Duodenal mucosa (tissue), 2 donors: ENCODE results near the gene ST7.

Experiments
- H3K27ac ChIP-seq: one replicate; pipeline ENCODE4 v1.7.0; 2013; ENCODE audit warnings: low read depth, low read length
- H3K27me3 ChIP-seq, 2 donors: one replicate each; pipeline ENCODE4 v1.7.0; 2013; ENCODE audit warnings: low read length in 2 of 2, control low read depth in 1 of 2; ENCODE audit not compliant: insufficient read depth in 2 of 2, control insufficient read depth in 1 of 2
- H3K36me3 ChIP-seq, 2 donors: one replicate each; pipeline ENCODE4 v1.7.0; 2013; ENCODE audit warnings: low read length in 2 of 2, control low read depth in 1 of 2; ENCODE audit not compliant: insufficient read depth in 2 of 2, control insufficient read depth in 1 of 2
- H3K4me1 ChIP-seq, 2 donors: one replicate each; pipeline ENCODE4 v1.7.0; 2013; ENCODE audit warnings: low read length in 2 of 2, control low read depth in 1 of 2; ENCODE audit not compliant: insufficient read depth in 2 of 2, control insufficient read depth in 1 of 2
- H3K4me3 ChIP-seq, 2 donors: one replicate each; pipeline ENCODE4 v1.7.0; 2013; ENCODE audit warnings: low read length in 2 of 2, low read depth in 1 of 2
- H3K9ac ChIP-seq, 2 donors: one replicate each; pipeline ENCODE4 v1.7.0; 2013; ENCODE audit warnings: low read length in 2 of 2, low read depth in 1 of 2
- H3K9me3 ChIP-seq, 2 donors: one replicate each; pipeline ENCODE4 v1.7.0; 2013; ENCODE audit warnings: low read length in 2 of 2, control low read depth in 1 of 2; ENCODE audit not compliant: control insufficient read depth in 1 of 2

Gene ST7

GRCh38 chr7:117006907-117007684 lies 53.8 kb downstream of the ST7 start:
- H3K27me3 ChIP-seq, result no peaks in the 10 kb centered on the region

GRCh38 chr7:117008118-117008885 lies 55.0 kb downstream of the ST7 start:
- Histone ChIP-seq H3K9ac (no peak overlapping the region), H3K27ac (no peak overlapping the region), H3K9me3 (no peaks in the 10 kb centered on the region), H3K4me1 (peaks cover 3 to 15% of the 10 kb centered on the region in 2 donors), H3K4me3 (no peak overlapping the region), H3K27me3 (no peaks in the 10 kb centered on the region), H3K36me3 (no peaks in the 10 kb centered on the region)

More at GRCh38 chr7:117006907-117007684, 53.8 kb downstream of the ST7 start:
- H3K9ac ChIP-seq, result no peak overlapping the region
- H3K27ac ChIP-seq, result no peak overlapping the region
- no peaks in the 10 kb centered on the region for H3K9me3 ChIP-seq
- peaks cover 3 to 15% of the 10 kb centered on the region in 2 donors for H3K4me1 ChIP-seq
- no peak overlapping the region for H3K4me3 ChIP-seq
- no peaks in the 10 kb centered on the region for H3K36me3 ChIP-seq

DNA sequence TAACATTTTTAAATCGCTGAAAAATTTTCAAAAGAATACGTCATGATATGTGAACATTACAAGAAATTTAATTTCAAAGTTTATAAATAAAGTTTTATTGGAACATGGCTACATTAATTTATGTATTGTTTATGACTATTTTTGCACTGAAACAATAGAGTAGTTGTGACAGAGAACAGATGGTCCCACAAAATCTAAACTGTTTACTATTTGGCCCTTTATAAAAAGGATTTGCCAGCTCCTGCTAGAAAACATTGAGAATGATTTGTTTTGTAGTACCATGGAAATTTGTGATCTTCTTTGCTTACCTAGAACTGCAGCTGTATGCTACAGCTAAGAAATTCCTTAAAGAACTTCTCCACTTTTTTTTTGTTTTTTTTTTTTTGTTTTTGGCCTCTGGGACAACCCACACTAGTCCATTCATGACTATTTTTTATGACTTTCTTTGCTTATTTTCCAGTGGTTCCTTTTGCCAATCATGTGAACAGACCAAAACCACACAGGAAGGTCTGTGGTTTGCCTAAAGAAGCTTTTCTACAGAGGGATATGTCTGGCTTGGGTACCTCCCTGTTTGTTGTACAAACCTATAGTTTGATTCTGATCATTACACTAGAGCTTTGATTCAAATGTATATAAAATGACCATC lies 55.7 kb downstream of the ST7 start:
- Histone ChIP-seq H3K4me3 (no peak overlapping the region), H3K4me1 (peaks cover 3 to 15% of the 10 kb centered on the region in 2 donors), H3K36me3 (no peaks in the 10 kb centered on the region), H3K27ac (no peak overlapping the region), H3K9me3 (no peaks in the 10 kb centered on the region), H3K27me3 (no peaks in the 10 kb centered on the region), H3K9ac (no peak overlapping the region)

DNA sequence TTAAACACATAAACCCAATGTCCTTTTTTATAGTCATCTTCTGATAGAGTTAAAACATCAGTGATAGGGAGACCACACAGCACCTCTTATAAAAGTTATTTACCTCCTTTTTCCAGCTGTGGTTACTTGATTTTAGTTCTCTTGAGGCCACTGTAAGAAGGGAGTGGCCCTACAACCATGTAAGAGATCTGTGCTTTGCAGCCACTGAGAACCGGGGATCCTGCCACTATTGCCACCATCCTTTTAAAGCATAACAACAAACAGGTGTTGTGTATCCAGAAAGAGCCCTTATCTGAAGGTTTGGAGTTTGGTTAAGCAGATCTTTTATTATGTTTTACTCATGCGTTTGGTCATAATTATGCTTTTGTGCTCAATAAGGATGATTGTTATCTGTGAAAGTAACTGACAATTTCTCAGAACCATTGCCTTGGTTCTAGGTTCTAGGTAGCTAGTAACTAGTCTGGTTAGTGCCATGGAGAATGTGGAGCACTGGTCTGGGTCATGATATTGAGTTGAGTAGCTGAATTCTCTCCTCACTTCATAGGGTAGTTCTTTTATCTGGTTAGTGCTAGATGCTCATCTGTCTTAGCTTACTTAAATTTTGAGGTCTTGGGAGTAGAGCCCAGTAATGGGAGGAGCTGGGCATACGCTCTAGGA lies 56.5 kb downstream of the ST7 start:
- no peak overlapping the region for H3K27ac ChIP-seq
- no peak overlapping the region for H3K9ac ChIP-seq
- no peaks in the 10 kb centered on the region for H3K9me3 ChIP-seq
- no peaks in the 10 kb centered on the region for H3K27me3 ChIP-seq
- H3K36me3 ChIP-seq, result no peaks in the 10 kb centered on the region
- no peak overlapping the region for H3K4me3 ChIP-seq
- H3K4me1 ChIP-seq, result peaks cover 8 to 15% of the 10 kb centered on the region in 2 donors

GRCh38 chr7:117010375-117011133 lies 57.3 kb downstream of the ST7 start:
- Histone ChIP-seq H3K4me1 (peaks cover 8 to 15% of the 10 kb centered on the region in 2 donors), H3K9me3 (no peaks in the 10 kb centered on the region), H3K27me3 (no peaks in the 10 kb centered on the region), H3K36me3 (no peaks in the 10 kb centered on the region), H3K4me3 (no peak overlapping the region), H3K27ac (no peak overlapping the region), H3K9ac (no peak overlapping the region)

- H3K27me3 ChIP-seq, result no peaks in the 10 kb centered on the region
Measured at GRCh38 chr7:117011419-117012260, 58.3 kb downstream of the ST7 start.

GRCh38 chr7:117012284-117012683 lies 59.0 kb downstream of the ST7 start:
- no peaks in the 10 kb centered on the region for H3K9me3 ChIP-seq
- H3K27me3 ChIP-seq, result no peaks in the 10 kb centered on the region
- no peaks in the 10 kb centered on the region for H3K36me3 ChIP-seq
- no peak overlapping the region for H3K9ac ChIP-seq
- peaks cover 8 to 15% of the 10 kb centered on the region in 2 donors for H3K4me1 ChIP-seq
- no peak overlapping the region for H3K27ac ChIP-seq
- no peak overlapping the region for H3K4me3 ChIP-seq

More at GRCh38 chr7:117011419-117012260, 58.3 kb downstream of the ST7 start:
- Histone ChIP-seq H3K27ac (no peak overlapping the region), H3K4me3 (no peak overlapping the region), H3K9me3 (no peaks in the 10 kb centered on the region), H3K36me3 (no peaks in the 10 kb centered on the region), H3K4me1 (peaks cover 8 to 15% of the 10 kb centered on the region in 2 donors), H3K9ac (no peak overlapping the region)

DNA sequence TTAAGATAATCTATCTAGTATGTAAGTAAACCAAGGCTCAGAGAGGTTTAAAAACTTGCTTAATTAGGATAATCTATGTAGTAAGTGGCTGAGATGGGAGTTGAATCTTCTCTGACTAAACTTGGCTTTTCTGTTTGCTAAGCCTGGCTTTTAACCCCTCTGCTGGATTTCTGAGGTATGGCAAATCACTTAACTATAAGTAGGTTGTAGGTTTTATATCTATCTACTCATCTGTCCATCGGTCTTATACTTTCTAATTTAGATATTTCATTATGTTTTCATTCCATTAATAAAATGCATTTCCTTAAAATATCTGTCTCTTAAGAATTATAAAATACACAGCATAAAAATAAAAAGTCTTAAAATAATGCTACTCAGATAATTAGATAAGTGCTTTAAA lies 59.4 kb downstream of the ST7 start:
- H3K27me3 ChIP-seq, result no peaks in the 10 kb centered on the region
- H3K27ac ChIP-seq, result no peak overlapping the region
- H3K4me1 ChIP-seq, result peaks cover 8 to 15% of the 10 kb centered on the region in 2 donors
- no peak overlapping the region for H3K9ac ChIP-seq
- H3K4me3 ChIP-seq, result no peak overlapping the region
- H3K36me3 ChIP-seq, result no peaks in the 10 kb centered on the region
- H3K9me3 ChIP-seq, result no peaks in the 10 kb centered on the region
